WTC11 (cell line): ENCODE data around the gene OASL. TPM values are rescaled to one million over a fixed set of nuclear protein-coding genes. Genes with fewer than 3 reads are reported as not detected.

Experiments used
- ATAC-seq: fragments of 200-7000 bp; cut with Tn5 transposase; 2 replicates; pipeline ENCODE4 v1.10.0; 2021; ENCODE audit warnings: mild to moderate bottlenecking, moderate library complexity
- CTCF ChIA-PET: fragments of 300-600 bp; sonication (Branson Sonifier 250); formaldehyde crosslinking; loops from one replicate; lab custom pipeline; 2021; ENCODE audit warnings: antibody characterized with exemption; lab: Charles Lee
- POLR2A ChIA-PET: fragments of 350-600 bp; sonication (Branson Sonifier 250); formaldehyde crosslinking; loops from one replicate; lab custom pipeline; 2021; ENCODE audit warnings: antibody characterized with exemption; lab: Charles Lee
- DNase-seq: peaks from one replicate; pipeline ENCODE4 v3.0.0; 2021; ENCODE audit warnings: low spot score
- H3K27ac Mint-ChIP-seq: 2 replicates; pipeline ENCODE4 v1.8.0; 2021; ENCODE audit warnings: mixed read lengths
- H3K27me3 Mint-ChIP-seq: 2 replicates; pipeline ENCODE4 v1.8.0; 2021; ENCODE audit warnings: low read depth, mild to moderate bottlenecking, moderate library complexity, mixed read lengths
- H3K36me3 Mint-ChIP-seq: 2 replicates; pipeline ENCODE4 v1.8.0; 2021; ENCODE audit warnings: mixed read lengths
- H3K4me1 Mint-ChIP-seq: 2 replicates; pipeline ENCODE4 v1.8.0; 2022; ENCODE audit warnings: mixed read lengths
- H3K4me3 Mint-ChIP-seq: 2 replicates; pipeline ENCODE4 v1.8.0; 2021; ENCODE audit warnings: mild to moderate bottlenecking, moderate library complexity, mixed read lengths
- H3K9me3 Mint-ChIP-seq: 2 replicates; pipeline ENCODE4 v1.8.0; 2021; ENCODE audit warnings: mixed read lengths
- ATF3 ChIP-seq: sonication (generic); formaldehyde crosslinking; conservative IDR thresholded peaks from 2 replicates; pipeline ENCODE4 v1.8.1; 2022; ENCODE audit warnings: mild to moderate bottlenecking, missing genetic modification reagents
- CBFB ChIP-seq: sonication (generic); formaldehyde crosslinking; IDR thresholded peaks from 2 replicates; pipeline ENCODE4 v1.8.1; 2022; ENCODE audit warnings: mild to moderate bottlenecking, low read depth, missing genetic modification reagents
- ELF4 ChIP-seq: sonication (generic); formaldehyde crosslinking; IDR thresholded peaks from 2 replicates; pipeline ENCODE4 v1.8.1; 2022; ENCODE audit warnings: low read depth, mild to moderate bottlenecking, moderate library complexity, missing genetic modification reagents
- ESRRA ChIP-seq: sonication (generic); formaldehyde crosslinking; IDR thresholded peaks from 2 replicates; pipeline ENCODE4 v1.8.1; 2022; ENCODE audit warnings: mild to moderate bottlenecking, missing genetic modification reagents, borderline replicate concordance
- IRF2 ChIP-seq: sonication (generic); formaldehyde crosslinking; IDR thresholded peaks from 2 replicates; pipeline ENCODE4 v1.8.0; 2022; ENCODE audit warnings: low read depth, missing genetic modification reagents, borderline replicate concordance
- OVOL2 ChIP-seq: fragments of 250-450 bp; sonication (Bioruptor Pico); IDR thresholded peaks from 2 replicates; pipeline ENCODE4 v1.9.0; 2021; ENCODE audit warnings: mild to moderate bottlenecking, borderline replicate concordance
- RORB ChIP-seq: fragments of 250-450 bp; sonication (Bioruptor Pico); IDR thresholded peaks from 2 replicates; pipeline ENCODE4 v1.9.0; 2021; ENCODE audit warnings: mild to moderate bottlenecking
- ZNF423 ChIP-seq: fragments of 250-450 bp; sonication (Bioruptor Pico); IDR thresholded peaks from 2 replicates; pipeline ENCODE4 v2.1.2; 2022; ENCODE audit warnings: mild to moderate bottlenecking, moderate library complexity
- ZNF425 ChIP-seq: fragments of 250-450 bp; sonication (Bioruptor Pico); conservative IDR thresholded peaks from 2 replicates; pipeline ENCODE4 v1.9.0; 2021; ENCODE audit warnings: mild to moderate bottlenecking
- ZNF671 ChIP-seq: fragments of 250-450 bp; sonication (Bioruptor Pico); IDR thresholded peaks from 2 replicates; pipeline ENCODE4 v1.8.0; 2021; ENCODE audit warnings: mild to moderate bottlenecking
- total RNA-seq: library from RNA; stranded (reverse); gene quantifications from 3 replicates; pipeline ENCODE4 v1.2.3, GENCODE V29; 2021
- TF ChIP-seq, protein P1 (sequence below): fragments of 200-600 bp; IDR thresholded peaks from 2 replicates; pipeline ENCODE4 v1.8.0; 2022; ENCODE audit warnings: antibody characterized with exemption
- TF ChIP-seq, protein P2 (sequence below): sonication (generic); formaldehyde crosslinking; IDR thresholded peaks from 2 replicates; pipeline ENCODE4 v1.8.1; 2023; ENCODE audit warnings: mild to moderate bottlenecking, missing genetic modification reagents
- TF ChIP-seq, protein P3 (sequence below): sonication (generic); formaldehyde crosslinking; IDR thresholded peaks from 2 replicates; pipeline ENCODE4 v1.8.0; 2023; ENCODE audit warnings: mild to moderate bottlenecking, missing genetic modification reagents
- TF ChIP-seq, protein P4 (sequence below): sonication (generic); formaldehyde crosslinking; IDR thresholded peaks from 2 replicates; pipeline ENCODE4 v1.8.1; 2022; ENCODE audit warnings: low read depth, missing genetic modification reagents, borderline replicate concordance
- TF ChIP-seq, protein P5 (sequence below): sonication (generic); formaldehyde crosslinking; IDR thresholded peaks from 2 replicates; pipeline ENCODE4 v1.8.1; 2022; ENCODE audit warnings: low read depth, mild to moderate bottlenecking, moderate library complexity, missing genetic modification reagents, borderline replicate concordance

Gene OASL
- total RNA-seq, 1 experiment from 2014 or later, result 0.28 TPM

DNA sequence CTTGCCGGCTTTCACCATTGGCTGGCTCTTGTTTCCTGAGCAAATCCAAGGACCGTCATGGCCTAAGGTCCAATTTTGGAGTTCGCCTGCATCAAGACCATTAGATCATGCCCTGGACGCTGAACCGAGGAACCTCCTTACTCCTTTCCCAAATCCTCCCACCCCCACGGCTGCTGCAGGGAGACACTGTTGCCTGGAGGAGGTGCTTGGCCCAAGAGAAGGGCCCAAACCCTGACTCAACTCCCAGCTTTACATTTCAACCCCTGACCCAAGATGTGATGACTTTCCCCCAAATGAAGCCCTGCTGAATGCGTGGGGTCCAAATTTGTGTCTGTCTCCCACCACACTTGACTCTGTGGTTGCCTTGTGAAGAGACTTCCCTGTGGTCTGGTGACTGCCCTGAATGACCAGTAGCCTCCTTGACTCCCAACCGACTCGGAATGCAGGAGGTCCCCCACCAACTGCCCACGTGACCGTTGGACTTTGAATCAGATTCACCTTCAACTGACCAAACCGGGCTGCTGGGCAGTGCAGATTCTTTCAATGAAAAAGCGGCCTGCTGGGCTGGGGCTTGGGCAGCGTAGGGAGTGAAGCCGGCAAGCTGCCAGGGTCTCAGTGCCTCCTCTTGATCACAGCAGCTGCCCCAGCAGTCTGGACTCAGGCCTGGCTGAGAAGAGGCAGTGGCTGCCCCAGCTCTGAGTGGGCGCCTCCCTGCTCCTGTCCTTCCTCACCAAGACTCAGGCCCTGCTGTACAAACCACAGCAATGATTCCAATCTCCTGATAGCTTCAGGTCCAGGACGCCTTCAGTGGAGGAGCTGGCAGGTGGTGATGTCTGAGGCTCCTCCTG lies 46.7 kb upstream of the OASL start:
- Mint-ChIP-seq H3K4me3 (no peak overlapping the region), H3K9me3 (no peaks in the 10 kb centered on the region; the same call in 1 of the 2 replicates), H3K27me3 (peaks cover under 1% of the 10 kb centered on the region; the same call in 1 of the 2 replicates), H3K27ac (no peak overlapping the region)
- POLR2A ChIA-PET, result interaction anchor here (0.6 kb wide), 1 partner anchor 33 kb away, joined by 3 read pairs; no protein-coding TSS in a partner anchor
- no peak for ATAC-seq
- no peak for TF ChIP-seq ATF3 (CRISPR knock-in tag)
- no peak for TF ChIP-seq ELF4 (CRISPR knock-in tag)
- TF ChIP-seq, protein P1, sequence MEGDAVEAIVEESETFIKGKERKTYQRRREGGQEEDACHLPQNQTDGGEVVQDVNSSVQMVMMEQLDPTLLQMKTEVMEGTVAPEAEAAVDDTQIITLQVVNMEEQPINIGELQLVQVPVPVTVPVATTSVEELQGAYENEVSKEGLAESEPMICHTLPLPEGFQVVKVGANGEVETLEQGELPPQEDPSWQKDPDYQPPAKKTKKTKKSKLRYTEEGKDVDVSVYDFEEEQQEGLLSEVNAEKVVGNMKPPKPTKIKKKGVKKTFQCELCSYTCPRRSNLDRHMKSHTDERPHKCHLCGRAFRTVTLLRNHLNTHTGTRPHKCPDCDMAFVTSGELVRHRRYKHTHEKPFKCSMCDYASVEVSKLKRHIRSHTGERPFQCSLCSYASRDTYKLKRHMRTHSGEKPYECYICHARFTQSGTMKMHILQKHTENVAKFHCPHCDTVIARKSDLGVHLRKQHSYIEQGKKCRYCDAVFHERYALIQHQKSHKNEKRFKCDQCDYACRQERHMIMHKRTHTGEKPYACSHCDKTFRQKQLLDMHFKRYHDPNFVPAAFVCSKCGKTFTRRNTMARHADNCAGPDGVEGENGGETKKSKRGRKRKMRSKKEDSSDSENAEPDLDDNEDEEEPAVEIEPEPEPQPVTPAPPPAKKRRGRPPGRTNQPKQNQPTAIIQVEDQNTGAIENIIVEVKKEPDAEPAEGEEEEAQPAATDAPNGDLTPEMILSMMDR, result no peak
- no peak for TF ChIP-seq ZNF425 (CRISPR knock-in tag)
- no peak for TF ChIP-seq ESRRA (CRISPR knock-in tag)
- no peak for TF ChIP-seq ZNF423 (CRISPR knock-in tag)
- TF ChIP-seq, protein P2, sequence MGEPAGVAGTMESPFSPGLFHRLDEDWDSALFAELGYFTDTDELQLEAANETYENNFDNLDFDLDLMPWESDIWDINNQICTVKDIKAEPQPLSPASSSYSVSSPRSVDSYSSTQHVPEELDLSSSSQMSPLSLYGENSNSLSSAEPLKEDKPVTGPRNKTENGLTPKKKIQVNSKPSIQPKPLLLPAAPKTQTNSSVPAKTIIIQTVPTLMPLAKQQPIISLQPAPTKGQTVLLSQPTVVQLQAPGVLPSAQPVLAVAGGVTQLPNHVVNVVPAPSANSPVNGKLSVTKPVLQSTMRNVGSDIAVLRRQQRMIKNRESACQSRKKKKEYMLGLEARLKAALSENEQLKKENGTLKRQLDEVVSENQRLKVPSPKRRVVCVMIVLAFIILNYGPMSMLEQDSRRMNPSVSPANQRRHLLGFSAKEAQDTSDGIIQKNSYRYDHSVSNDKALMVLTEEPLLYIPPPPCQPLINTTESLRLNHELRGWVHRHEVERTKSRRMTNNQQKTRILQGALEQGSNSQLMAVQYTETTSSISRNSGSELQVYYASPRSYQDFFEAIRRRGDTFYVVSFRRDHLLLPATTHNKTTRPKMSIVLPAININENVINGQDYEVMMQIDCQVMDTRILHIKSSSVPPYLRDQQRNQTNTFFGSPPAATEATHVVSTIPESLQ (CRISPR knock-in tag), result no peak
- TF ChIP-seq CBFB (CRISPR knock-in tag), result no peak
- TF ChIP-seq, protein P3, sequence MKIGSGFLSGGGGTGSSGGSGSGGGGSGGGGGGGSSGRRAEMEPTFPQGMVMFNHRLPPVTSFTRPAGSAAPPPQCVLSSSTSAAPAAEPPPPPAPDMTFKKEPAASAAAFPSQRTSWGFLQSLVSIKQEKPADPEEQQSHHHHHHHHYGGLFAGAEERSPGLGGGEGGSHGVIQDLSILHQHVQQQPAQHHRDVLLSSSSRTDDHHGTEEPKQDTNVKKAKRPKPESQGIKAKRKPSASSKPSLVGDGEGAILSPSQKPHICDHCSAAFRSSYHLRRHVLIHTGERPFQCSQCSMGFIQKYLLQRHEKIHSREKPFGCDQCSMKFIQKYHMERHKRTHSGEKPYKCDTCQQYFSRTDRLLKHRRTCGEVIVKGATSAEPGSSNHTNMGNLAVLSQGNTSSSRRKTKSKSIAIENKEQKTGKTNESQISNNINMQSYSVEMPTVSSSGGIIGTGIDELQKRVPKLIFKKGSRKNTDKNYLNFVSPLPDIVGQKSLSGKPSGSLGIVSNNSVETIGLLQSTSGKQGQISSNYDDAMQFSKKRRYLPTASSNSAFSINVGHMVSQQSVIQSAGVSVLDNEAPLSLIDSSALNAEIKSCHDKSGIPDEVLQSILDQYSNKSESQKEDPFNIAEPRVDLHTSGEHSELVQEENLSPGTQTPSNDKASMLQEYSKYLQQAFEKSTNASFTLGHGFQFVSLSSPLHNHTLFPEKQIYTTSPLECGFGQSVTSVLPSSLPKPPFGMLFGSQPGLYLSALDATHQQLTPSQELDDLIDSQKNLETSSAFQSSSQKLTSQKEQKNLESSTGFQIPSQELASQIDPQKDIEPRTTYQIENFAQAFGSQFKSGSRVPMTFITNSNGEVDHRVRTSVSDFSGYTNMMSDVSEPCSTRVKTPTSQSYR (CRISPR knock-in tag), result no peak
- no peak for TF ChIP-seq ZNF671
- TF ChIP-seq RORB (CRISPR knock-in tag), result no peak
- TF ChIP-seq, all 79 proteins: peak for 0
- CTCF ChIA-PET, result interaction anchor here (0.6 to 2.8 kb wide), 4 partner anchors 11 to 138 kb away, joined by 3 to 15 read pairs (median 4); no protein-coding TSS in a partner anchor
- DNase-seq, result no peak
- Mint-ChIP-seq H3K36me3 (no peaks in the 10 kb centered on the region), H3K4me1 (peaks cover 3% of the 10 kb centered on the region)

DNA sequence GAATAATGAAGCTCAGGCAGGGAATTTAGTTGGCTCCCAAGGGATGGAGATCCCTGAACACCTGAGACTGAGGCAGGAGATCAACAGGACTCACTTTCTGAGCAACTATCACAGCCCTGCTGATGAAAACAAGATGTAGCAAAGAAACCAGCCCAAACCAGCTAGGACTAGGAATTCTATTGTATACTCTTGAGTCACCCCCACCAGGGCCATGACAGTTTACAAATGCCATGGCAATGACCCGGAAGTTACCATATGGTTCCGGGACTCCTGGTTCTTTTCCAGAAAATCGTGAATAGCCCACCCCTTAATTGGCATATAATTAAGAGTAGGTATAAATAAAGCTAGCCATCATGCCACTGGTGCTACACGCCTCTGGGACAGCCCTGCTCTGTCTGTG lies 46.0 kb upstream of the OASL start:
- POLR2A ChIA-PET, result no interaction called here
- H3K9me3 Mint-ChIP-seq, result no peaks in the 10 kb centered on the region; the same call in 1 of the 2 replicates
- H3K27me3 Mint-ChIP-seq, result no peaks in the 10 kb centered on the region; the same call in 1 of the 2 replicates

More for the DNA sequence above, 46.0 kb upstream of the OASL start:
- DNase-seq, result no peak
- Mint-ChIP-seq H3K27ac (no peak overlapping the region), H3K4me3 (no peak overlapping the region), H3K4me1 (peaks cover 2% of the 10 kb centered on the region), H3K36me3 (no peaks in the 10 kb centered on the region)
- CTCF ChIA-PET, result no interaction called here
- TF ChIP-seq, protein P4, sequence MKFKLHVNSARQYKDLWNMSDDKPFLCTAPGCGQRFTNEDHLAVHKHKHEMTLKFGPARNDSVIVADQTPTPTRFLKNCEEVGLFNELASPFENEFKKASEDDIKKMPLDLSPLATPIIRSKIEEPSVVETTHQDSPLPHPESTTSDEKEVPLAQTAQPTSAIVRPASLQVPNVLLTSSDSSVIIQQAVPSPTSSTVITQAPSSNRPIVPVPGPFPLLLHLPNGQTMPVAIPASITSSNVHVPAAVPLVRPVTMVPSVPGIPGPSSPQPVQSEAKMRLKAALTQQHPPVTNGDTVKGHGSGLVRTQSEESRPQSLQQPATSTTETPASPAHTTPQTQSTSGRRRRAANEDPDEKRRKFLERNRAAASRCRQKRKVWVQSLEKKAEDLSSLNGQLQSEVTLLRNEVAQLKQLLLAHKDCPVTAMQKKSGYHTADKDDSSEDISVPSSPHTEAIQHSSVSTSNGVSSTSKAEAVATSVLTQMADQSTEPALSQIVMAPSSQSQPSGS (CRISPR knock-in tag), result no peak
- TF ChIP-seq IRF2 (CRISPR knock-in tag), result no peak
- no peak for TF ChIP-seq OVOL2 (CRISPR knock-in tag)
- TF ChIP-seq, protein P5, sequence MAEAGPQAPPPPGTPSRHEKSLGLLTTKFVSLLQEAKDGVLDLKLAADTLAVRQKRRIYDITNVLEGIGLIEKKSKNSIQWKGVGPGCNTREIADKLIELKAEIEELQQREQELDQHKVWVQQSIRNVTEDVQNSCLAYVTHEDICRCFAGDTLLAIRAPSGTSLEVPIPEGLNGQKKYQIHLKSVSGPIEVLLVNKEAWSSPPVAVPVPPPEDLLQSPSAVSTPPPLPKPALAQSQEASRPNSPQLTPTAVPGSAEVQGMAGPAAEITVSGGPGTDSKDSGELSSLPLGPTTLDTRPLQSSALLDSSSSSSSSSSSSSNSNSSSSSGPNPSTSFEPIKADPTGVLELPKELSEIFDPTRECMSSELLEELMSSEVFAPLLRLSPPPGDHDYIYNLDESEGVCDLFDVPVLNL (CRISPR knock-in tag), result no peak
- no peak for ATAC-seq
